ENCODE measurements around the gene CDC42SE1.

DNA sequence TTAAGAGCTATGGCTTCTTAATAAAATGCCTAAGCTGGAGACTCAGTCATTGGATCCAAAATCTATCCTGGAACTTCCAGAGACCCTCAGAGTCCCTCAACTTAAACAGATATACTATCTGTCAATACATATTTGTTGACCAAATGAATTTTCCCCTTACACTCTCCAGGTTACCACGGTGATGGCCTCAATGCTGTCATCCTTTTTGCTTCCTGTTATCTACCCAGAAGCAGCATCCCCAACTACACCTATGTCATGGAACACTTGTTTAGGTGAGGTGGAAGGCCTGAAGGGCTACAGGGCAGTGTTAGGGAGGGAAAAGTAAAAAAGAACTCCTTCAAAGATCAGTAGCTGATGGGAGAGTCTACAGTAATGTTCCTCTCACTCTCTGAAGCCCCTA is 16.3 kb downstream of the CDC42SE1 start:
- no peak for TF ChIP-seq EZH2 (IDR thresholded peaks at IDR 0.05; ENCODE audit: borderline replicate concordance, low read length)
- TF ChIP-seq, protein P1, sequence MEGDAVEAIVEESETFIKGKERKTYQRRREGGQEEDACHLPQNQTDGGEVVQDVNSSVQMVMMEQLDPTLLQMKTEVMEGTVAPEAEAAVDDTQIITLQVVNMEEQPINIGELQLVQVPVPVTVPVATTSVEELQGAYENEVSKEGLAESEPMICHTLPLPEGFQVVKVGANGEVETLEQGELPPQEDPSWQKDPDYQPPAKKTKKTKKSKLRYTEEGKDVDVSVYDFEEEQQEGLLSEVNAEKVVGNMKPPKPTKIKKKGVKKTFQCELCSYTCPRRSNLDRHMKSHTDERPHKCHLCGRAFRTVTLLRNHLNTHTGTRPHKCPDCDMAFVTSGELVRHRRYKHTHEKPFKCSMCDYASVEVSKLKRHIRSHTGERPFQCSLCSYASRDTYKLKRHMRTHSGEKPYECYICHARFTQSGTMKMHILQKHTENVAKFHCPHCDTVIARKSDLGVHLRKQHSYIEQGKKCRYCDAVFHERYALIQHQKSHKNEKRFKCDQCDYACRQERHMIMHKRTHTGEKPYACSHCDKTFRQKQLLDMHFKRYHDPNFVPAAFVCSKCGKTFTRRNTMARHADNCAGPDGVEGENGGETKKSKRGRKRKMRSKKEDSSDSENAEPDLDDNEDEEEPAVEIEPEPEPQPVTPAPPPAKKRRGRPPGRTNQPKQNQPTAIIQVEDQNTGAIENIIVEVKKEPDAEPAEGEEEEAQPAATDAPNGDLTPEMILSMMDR (conservative IDR thresholded peaks at IDR 0.05 in 1 of 2, IDR thresholded peaks at IDR 0.05 in 1 of 2; ENCODE audit: extremely low read depth in 1 of 2, insufficient read depth in 1 of 2, low read depth in 1 of 2, low read length in 2 of 2), result no peak
